ENCODE data around the gene ANKRD55. TPM values are rescaled to one million over a fixed set of nuclear protein-coding genes. Genes with fewer than 3 reads are reported as not detected.
"Not testable (repeated sequence)": the region's sequence is repeated elsewhere in the genome, so short reads cannot be mapped to it uniquely, and the experiment has no call there.

Gene ANKRD55
- total RNA-seq, 1 donor from 2014 or later, result not detected

DNA sequence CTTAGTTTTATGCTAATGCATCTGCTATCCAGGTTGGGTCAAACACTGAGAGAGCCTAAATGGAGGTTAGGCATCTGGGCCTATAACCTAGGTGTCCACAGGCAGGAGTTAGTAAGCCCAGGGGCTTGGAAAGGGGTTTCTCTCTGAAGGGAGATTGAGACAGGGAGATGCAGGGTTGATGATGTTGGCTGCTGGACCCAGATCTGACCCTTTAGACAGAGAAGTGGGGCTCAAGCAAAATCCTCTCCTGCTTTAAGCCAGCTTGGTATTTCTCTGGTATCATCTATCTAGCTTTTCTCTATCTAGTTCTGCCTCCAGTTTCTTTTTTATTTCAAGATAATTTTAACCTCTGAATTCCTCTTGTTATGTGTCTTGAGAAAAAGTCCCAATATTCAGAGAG lies 18.3 kb upstream of the ANKRD55 start:
- no peak overlapping the region for H3K4me3 ChIP-seq
- TF ChIP-seq, protein P1, sequence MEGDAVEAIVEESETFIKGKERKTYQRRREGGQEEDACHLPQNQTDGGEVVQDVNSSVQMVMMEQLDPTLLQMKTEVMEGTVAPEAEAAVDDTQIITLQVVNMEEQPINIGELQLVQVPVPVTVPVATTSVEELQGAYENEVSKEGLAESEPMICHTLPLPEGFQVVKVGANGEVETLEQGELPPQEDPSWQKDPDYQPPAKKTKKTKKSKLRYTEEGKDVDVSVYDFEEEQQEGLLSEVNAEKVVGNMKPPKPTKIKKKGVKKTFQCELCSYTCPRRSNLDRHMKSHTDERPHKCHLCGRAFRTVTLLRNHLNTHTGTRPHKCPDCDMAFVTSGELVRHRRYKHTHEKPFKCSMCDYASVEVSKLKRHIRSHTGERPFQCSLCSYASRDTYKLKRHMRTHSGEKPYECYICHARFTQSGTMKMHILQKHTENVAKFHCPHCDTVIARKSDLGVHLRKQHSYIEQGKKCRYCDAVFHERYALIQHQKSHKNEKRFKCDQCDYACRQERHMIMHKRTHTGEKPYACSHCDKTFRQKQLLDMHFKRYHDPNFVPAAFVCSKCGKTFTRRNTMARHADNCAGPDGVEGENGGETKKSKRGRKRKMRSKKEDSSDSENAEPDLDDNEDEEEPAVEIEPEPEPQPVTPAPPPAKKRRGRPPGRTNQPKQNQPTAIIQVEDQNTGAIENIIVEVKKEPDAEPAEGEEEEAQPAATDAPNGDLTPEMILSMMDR (IDR thresholded peaks at IDR 0.05), result no peak
- TF ChIP-seq EZH2 (IDR thresholded peaks at IDR 0.05) (no peak), EZH2phosphoT487 (IDR thresholded peaks at IDR 0.05) (no peak)
- H3K27ac ChIP-seq, result no peak overlapping the region
- no peak for DNase-seq (ENCODE audit: low spot score)
- no peaks in the 10 kb centered on the region for H3K9me3 ChIP-seq (ENCODE audit: low read depth)
- H3K4me1 ChIP-seq, result no peaks in the 10 kb centered on the region
- H3K4me2 ChIP-seq, result no peak overlapping the region
- Mint-ChIP-seq H3K9me3 (peaks cover 7% of the 10 kb centered on the region), H3K27me3 (ENCODE audit: insufficient read depth, low read depth) (peaks cover 8% of the 10 kb centered on the region), H3K27ac (no peak overlapping the region), H3K4me3 (no peak overlapping the region), H3K36me3 (no peaks in the 10 kb centered on the region), H3K4me1 (no peaks in the 10 kb centered on the region)
- no peaks in the 10 kb centered on the region for H3K79me2 ChIP-seq (ENCODE audit: low read depth)
- no peak overlapping the region for H3K9ac ChIP-seq
- H3F3A ChIP-seq (ENCODE audit: low read depth), result no peaks in the 10 kb centered on the region
- no peaks in the 10 kb centered on the region for H3K36me3 ChIP-seq
- H3K27me3 ChIP-seq, result no peaks in the 10 kb centered on the region
- H4K20me1 ChIP-seq (ENCODE audit: low read depth), result no peaks in the 10 kb centered on the region
- H2AFZ ChIP-seq (replicated peaks), result no peak overlapping the region

DNA sequence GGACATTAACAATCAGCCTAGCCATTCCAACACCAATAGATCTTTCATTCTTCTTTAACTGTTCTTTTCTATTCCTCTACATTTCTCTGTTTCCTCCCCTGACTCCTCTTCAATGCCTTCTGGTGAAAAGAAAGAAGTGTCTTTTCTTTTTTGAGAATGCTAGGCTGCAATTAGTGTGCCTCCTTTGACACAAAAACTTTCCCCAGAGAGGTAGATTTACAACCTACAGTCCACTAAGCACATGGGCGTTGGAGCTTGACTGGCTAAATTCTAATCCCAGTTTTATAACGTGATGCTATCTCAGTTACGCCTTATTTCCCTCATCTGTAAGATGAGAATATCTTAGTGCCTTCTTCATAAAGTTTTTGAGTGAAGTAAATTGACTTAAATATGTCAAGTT lies 16.9 kb upstream of the ANKRD55 start:
- Histone ChIP-seq H2AFZ (replicated peaks) (no peak overlapping the region), H3K9me3 (ENCODE audit: low read depth) (no peaks in the 10 kb centered on the region), H3K4me3 (no peak overlapping the region), H3K79me2 (ENCODE audit: low read depth) (no peaks in the 10 kb centered on the region), H3K27me3 (no peaks in the 10 kb centered on the region), H3F3A (ENCODE audit: low read depth) (no peaks in the 10 kb centered on the region), H3K4me1 (no peaks in the 10 kb centered on the region), H3K9ac (no peak overlapping the region), H3K36me3 (no peaks in the 10 kb centered on the region), H3K27ac (no peak overlapping the region), H3K4me2 (no peak overlapping the region), H4K20me1 (ENCODE audit: low read depth) (no peaks in the 10 kb centered on the region)
- H3K4me3 Mint-ChIP-seq, result no peak overlapping the region
- no peak overlapping the region for H3K27ac Mint-ChIP-seq
- DNase-seq (ENCODE audit: low spot score), result no peak
- peaks cover 7% of the 10 kb centered on the region for H3K9me3 Mint-ChIP-seq
- H3K27me3 Mint-ChIP-seq (ENCODE audit: insufficient read depth, low read depth), result peaks cover 8% of the 10 kb centered on the region
- H3K4me1 Mint-ChIP-seq, result no peaks in the 10 kb centered on the region
- TF ChIP-seq EZH2phosphoT487 (IDR thresholded peaks at IDR 0.05) (no peak), EZH2 (IDR thresholded peaks at IDR 0.05) (no peak)
- TF ChIP-seq, protein P1 (IDR thresholded peaks at IDR 0.05), result no peak
- no peaks in the 10 kb centered on the region for H3K36me3 Mint-ChIP-seq

DNA sequence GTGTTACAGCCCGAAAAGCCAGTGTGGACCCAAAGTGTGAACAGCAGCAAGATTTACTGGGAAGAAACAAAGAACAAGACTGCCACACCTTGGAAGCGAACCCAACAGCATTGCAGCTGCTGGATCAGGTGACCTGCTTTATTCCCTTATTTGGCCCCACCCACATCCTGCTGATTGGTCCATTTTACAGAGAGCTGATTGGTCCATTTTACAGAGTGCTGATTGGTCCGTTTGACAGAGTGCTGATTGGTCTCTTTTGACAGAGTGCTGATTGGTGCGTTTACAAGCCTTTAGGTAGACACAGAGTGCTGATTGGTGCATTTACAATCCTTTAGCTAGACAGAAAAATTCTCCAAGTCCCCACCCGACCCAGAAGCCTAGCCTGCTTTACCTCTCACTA lies 16.0 kb upstream of the ANKRD55 start:
- not testable (repeated sequence) for H3K4me1 ChIP-seq; H4K20me1 ChIP-seq (ENCODE audit: low read depth); H3K27me3 ChIP-seq; H3K4me3 ChIP-seq; H3K9me3 Mint-ChIP-seq; H3K4me2 ChIP-seq; H3K27ac Mint-ChIP-seq; DNase-seq (ENCODE audit: low spot score); H3K36me3 ChIP-seq; H3K27ac ChIP-seq; H3K27me3 Mint-ChIP-seq (ENCODE audit: insufficient read depth, low read depth); H3F3A ChIP-seq (ENCODE audit: low read depth); H3K9ac ChIP-seq; H3K4me1 Mint-ChIP-seq; H2AFZ ChIP-seq (replicated peaks); H3K4me3 Mint-ChIP-seq; H3K79me2 ChIP-seq (ENCODE audit: low read depth); H3K36me3 Mint-ChIP-seq; H3K9me3 ChIP-seq (ENCODE audit: low read depth)

DNA sequence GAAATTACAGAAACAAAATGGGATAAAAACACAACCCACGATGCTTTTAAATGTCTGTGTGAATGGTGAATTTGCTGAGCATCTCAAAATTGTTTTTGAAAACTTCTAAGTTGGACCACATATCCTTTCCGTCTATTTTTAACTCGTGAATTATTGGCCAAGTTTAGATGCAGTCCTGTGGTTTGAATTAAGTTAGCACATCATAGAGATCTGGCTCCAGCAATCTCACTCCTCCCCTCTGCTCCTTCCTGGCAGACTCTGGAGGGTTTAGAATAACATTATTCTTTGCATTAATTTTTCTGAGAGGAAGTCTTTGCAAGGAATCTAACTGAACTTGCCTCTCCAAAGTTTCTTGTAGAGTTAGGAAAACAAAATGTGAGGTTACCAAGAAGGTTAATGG lies 14.5 kb upstream of the ANKRD55 start:
- H3K4me3 Mint-ChIP-seq, result no peak overlapping the region
- no peak overlapping the region for H3K4me3 ChIP-seq
- H3K36me3 ChIP-seq, result no peaks in the 10 kb centered on the region
- no peaks in the 10 kb centered on the region for H4K20me1 ChIP-seq (ENCODE audit: low read depth)
- no peak overlapping the region for H3K9ac ChIP-seq
- H3K4me1 ChIP-seq, result no peaks in the 10 kb centered on the region
- peaks cover 18% of the 10 kb centered on the region for H3K9me3 Mint-ChIP-seq
- H3K9me3 ChIP-seq (ENCODE audit: low read depth), result no peaks in the 10 kb centered on the region
- H3K36me3 Mint-ChIP-seq, result no peaks in the 10 kb centered on the region
- no peak overlapping the region for H2AFZ ChIP-seq (replicated peaks)
- no peak for DNase-seq (ENCODE audit: low spot score)
- TF ChIP-seq, protein P1 (IDR thresholded peaks at IDR 0.05), result no peak
- TF ChIP-seq EZH2 (IDR thresholded peaks at IDR 0.05) (no peak), EZH2phosphoT487 (IDR thresholded peaks at IDR 0.05) (no peak)
- peaks cover 8% of the 10 kb centered on the region for H3K27me3 Mint-ChIP-seq (ENCODE audit: insufficient read depth, low read depth)
- no peaks in the 10 kb centered on the region for H3K4me1 Mint-ChIP-seq
- H3K27ac ChIP-seq, result no peak overlapping the region
- no peak overlapping the region for H3K4me2 ChIP-seq
- no peaks in the 10 kb centered on the region for H3K27me3 ChIP-seq
- H3K79me2 ChIP-seq (ENCODE audit: low read depth), result no peaks in the 10 kb centered on the region
- no peak overlapping the region for H3K27ac Mint-ChIP-seq
- no peaks in the 10 kb centered on the region for H3F3A ChIP-seq (ENCODE audit: low read depth)

Data from neural progenitor cell (in vitro differentiated cells).